K562 (cell line): ENCODE results near the gene DRICH1. TPM values are rescaled to one million over a fixed set of nuclear protein-coding genes. Genes with fewer than 3 reads are reported as not detected.

Experiments used
- ATAC-seq: fragments of 200-7000 bp; cut with Tn5 transposase; 3 replicates; pipeline ENCODE4 v1.9.1; 2020; ENCODE audit warnings: moderate library complexity
- BruUV-seq: library from RNA; stranded (reverse); fragments of 400-500 nt; replicated peaks from 2 replicates; lab custom pipeline; 2021; lab: Mats Ljungman, UMichigan
- CTCF ChIA-PET: fragments of 300-600 bp; formaldehyde crosslinking; extraction: SDS; loops from one replicate; lab custom pipeline; 2021; ENCODE audit warnings: low intra/inter-chr PET ratio; lab: Yijun Ruan, JAX
- POLR2A ChIA-PET: fragments of 300-600, 350-650 bp; sonication (Branson Sonifier 250); formaldehyde crosslinking; extraction: SDS; loops from one replicate; lab custom pipeline; 2021; ENCODE audit warnings: antibody characterized with exemption, inconsistent platforms; lab: Yijun Ruan, JAX
- DNase-seq, 4 experiments: peaks; one replicate each; pipeline versions ENCODE4 v3.0.0 to v3.0.0-alpha.2; 2011 to 2018; ENCODE audit warnings: low spot score in 3 of 4, mixed read lengths in 3 of 4; ENCODE audit errors: extremely low read depth in 1 of 4
- FAIRE-seq: peaks from 2 replicates; lab custom pipeline; 2011; peaks lifted over from hg19 to GRCh38; lab: Jason Lieb, UNC
- H2AFZ ChIP-seq: 2 replicates; pipeline ENCODE4 v1.6.0; 2011; ENCODE audit warnings: low read depth, low read length, control low read depth, inconsistent platforms
- H3K27ac ChIP-seq: fragments of 200-600 bp; 3 replicates; pipeline ENCODE4 v1.8.0; 2011; ENCODE audit warnings: low read depth, mild to moderate bottlenecking, control low read depth, inconsistent platforms, low read length, moderate library complexity, mixed read lengths; ENCODE audit errors: extremely low read depth
- H3K27me3 ChIP-seq, 2 experiments: fragments of 300-600 bp in 1 of 2; 2 replicates in 1 of 2; 3 replicates in 1 of 2; pipeline versions ENCODE4 v1.6.0 to v1.8.0; 2011; ENCODE audit warnings: inconsistent platforms in 2 of 2, low read length in 2 of 2, mild to moderate bottlenecking in 1 of 2, mixed read lengths in 1 of 2, moderate library complexity in 1 of 2; ENCODE audit not compliant: control insufficient read depth in 2 of 2, insufficient read depth in 2 of 2
- H3K36me3 ChIP-seq: fragments of 300-600 bp; 3 replicates; pipeline ENCODE4 v1.8.0; 2011; ENCODE audit warnings: mild to moderate bottlenecking, low read length, inconsistent platforms; ENCODE audit not compliant: control insufficient read depth, insufficient read depth
- H3K4me1 ChIP-seq, 2 experiments: fragments of 200-600 bp in 1 of 2; replicated peaks in 1 of 2; 2 replicates in 1 of 2; 3 replicates in 1 of 2; pipeline versions ENCODE4 v1.5.1 to v1.8.0; 2011; ENCODE audit warnings: inconsistent platforms in 2 of 2, low read length in 2 of 2, mild to moderate bottlenecking in 1 of 2, mixed read lengths in 1 of 2, moderate library complexity in 1 of 2; ENCODE audit not compliant: control insufficient read depth in 2 of 2, insufficient read depth in 2 of 2
- H3K4me2 ChIP-seq: 2 replicates; pipeline ENCODE4 v1.6.1; 2011; ENCODE audit warnings: low read length, control low read depth, inconsistent platforms, mixed read lengths; ENCODE audit not compliant: insufficient read depth
- H3K4me3 ChIP-seq: fragments of 200-600 bp; sonication (generic), shearing (Covaris generic); 2 replicates; pipeline ENCODE4 v1.5.1; 2016; ENCODE audit warnings: control low read depth, inconsistent platforms
- H3K79me2 ChIP-seq: fragments of 200-600 bp; 3 replicates; pipeline ENCODE4 v1.8.0; 2011; ENCODE audit warnings: low read length, inconsistent platforms; ENCODE audit not compliant: control insufficient read depth, insufficient read depth
- H3K9ac ChIP-seq, 2 experiments: 2 replicates each; pipeline versions ENCODE4 v1.6.0 to v1.6.1; 2011; ENCODE audit warnings: low read depth in 2 of 2, low read length in 2 of 2, control low read depth in 1 of 2, inconsistent platforms in 1 of 2, mild to moderate bottlenecking in 1 of 2, mixed read lengths in 1 of 2; ENCODE audit not compliant: insufficient read depth in 1 of 2
- H3K9me1 ChIP-seq: one replicate; pipeline ENCODE4 v1.6.0; 2011; ENCODE audit warnings: inconsistent platforms, mild to moderate bottlenecking, low read length, moderate library complexity; ENCODE audit not compliant: control insufficient read depth, insufficient read depth
- H3K9me3 ChIP-seq: replicated peaks from 2 replicates; pipeline ENCODE4 v1.5.1; 2011; ENCODE audit warnings: low read depth, low read length, inconsistent platforms; ENCODE audit not compliant: control insufficient read depth, insufficient read depth
- H4K20me1 ChIP-seq: replicated peaks from 2 replicates; pipeline ENCODE4 v1.6.1; 2011; ENCODE audit warnings: low read length, inconsistent platforms, mixed read lengths; ENCODE audit not compliant: control insufficient read depth, insufficient read depth
- ARID3B ChIP-seq: fragments of 250-450 bp; sonication (Bioruptor Pico); IDR thresholded peaks from 2 replicates; pipeline ENCODE4 v1.4.0; 2020; ENCODE audit warnings: borderline replicate concordance
- CHD2 ChIP-seq: IDR thresholded peaks from 2 replicates; pipeline ENCODE4 v1.6.1; 2011; ENCODE audit warnings: low read depth, low read length
- CTBP1 ChIP-seq: fragments of 450-650 bp; IDR thresholded peaks from 2 replicates; pipeline ENCODE4 v1.6.1; 2016; ENCODE audit warnings: borderline replicate concordance
- E2F5 ChIP-seq: sonication (generic); formaldehyde crosslinking; IDR thresholded peaks from 2 replicates; pipeline ENCODE4 v1.8.0; 2022; ENCODE audit warnings: mild to moderate bottlenecking, missing genetic modification reagents
- GATA2 ChIP-seq: sonication (generic); formaldehyde crosslinking; IDR thresholded peaks from 2 replicates; pipeline ENCODE4 v1.4.0; 2020; ENCODE audit warnings: mild to moderate bottlenecking, missing genetic modification reagents
- HDAC8 ChIP-seq: fragments of 450-650 bp; IDR thresholded peaks from 2 replicates; pipeline ENCODE4 v1.6.1; 2016; ENCODE audit warnings: mild to moderate bottlenecking, missing genetic modification characterization, moderate library complexity, missing compliant biosample characterization
- ILF3 ChIP-seq: fragments of 450-650 bp; IDR thresholded peaks from 2 replicates; pipeline ENCODE4 v1.6.1; 2018; ENCODE audit warnings: antibody characterized with exemption, mild to moderate bottlenecking, moderate library complexity, borderline replicate concordance
- JUND ChIP-seq, 2 experiments: IDR thresholded peaks; 2 replicates in 1 of 2; 3 replicates in 1 of 2; pipeline ENCODE4 v1.6.1; 2011; ENCODE audit warnings: borderline replicate concordance in 2 of 2, low read depth in 2 of 2, low read length in 2 of 2, improper control_type of control experiment in 1 of 2, missing biosample characterization in 1 of 2, missing genetic modification characterization in 1 of 2, missing genetic modification reagents in 1 of 2
- LEF1 ChIP-seq: fragments of 450-650 bp; IDR thresholded peaks from 2 replicates; pipeline ENCODE4 v1.6.1; 2016; ENCODE audit warnings: mild to moderate bottlenecking
- POLR3G ChIP-seq: IDR thresholded peaks from 2 replicates; pipeline ENCODE4 v1.6.1; 2011; ENCODE audit not compliant: insufficient read length, insufficient replicate concordance; ENCODE audit errors: extremely low read depth
- RFX7 ChIP-seq: fragments of 250-450 bp; sonication (Bioruptor Pico); IDR thresholded peaks from 2 replicates; pipeline ENCODE4 v1.5.1; 2021; ENCODE audit warnings: mild to moderate bottlenecking
- ZNF431 ChIP-seq: sonication (generic); formaldehyde crosslinking; IDR thresholded peaks from 2 replicates; pipeline ENCODE4 v1.8.0; 2022; ENCODE audit warnings: mild to moderate bottlenecking, missing genetic modification reagents
- ZNF57 ChIP-seq: fragments of 450-650 bp; formaldehyde crosslinking; IDR thresholded peaks from 2 replicates; pipeline ENCODE4 v1.4.0; 2020; ENCODE audit warnings: mild to moderate bottlenecking, moderate library complexity
- WGBS: fragments of 100-300 bp; shearing (Covaris generic); methylation state at CpG from one replicate; pipeline ENCODE4 v1.1.6; 2016; ENCODE audit warnings: low coverage, mixed read lengths; ENCODE audit not compliant: insufficient coverage; ENCODE audit errors: missing lambda C conversion rate; 5-methylcytosine and 5-hydroxymethylcytosine counted together
- in situ Hi-C: fragments of 300-500 bp; cut with MboI; formaldehyde crosslinking; loops from 4 replicates; pipeline ENCODE4 v1.15.0; 2018; ENCODE audit warnings: inconsistent platforms, mixed read lengths
- intact Hi-C: fragments of 100-400 bp; cut with micrococcal nuclease; formaldehyde crosslinking; loops from 2 replicates; pipeline ENCODE4 v1.14.2; 2022
- polyA plus RNA-seq, 8 experiments: library from polyadenylated mRNA; depleted of rRNA in 4 of 8; stranded (reverse) in 5 of 8; unstranded in 3 of 8; fragments of >200 nt; fragmentation: Nextera tagmentation in 2 of 8; fragmentation: Illumina TruSeq in 1 of 8; extraction: Ambion mirVana in 2 of 8; extraction: Trizol in 1 of 8; gene quantifications; 2 replicates each; pipeline versions ENCODE4 v1.2.1 to v1.2.3, GENCODE V29; 2011 to 2014; ENCODE audit warnings: inconsistent platforms in 1 of 8, missing spikeins in 1 of 8
- total RNA-seq, 7 experiments: library from RNA; depleted of rRNA in 6 of 7; stranded (reverse); fragments of >200 nt in 6 of 7; fragmentation: Illumina TruSeq in 2 of 7; extraction: Trizol in 2 of 7; gene quantifications; 2 replicates each; pipeline versions ENCODE4 v1.2.1 to v1.2.3, GENCODE V29; 2011 to 2021; ENCODE audit warnings: low replicate concordance in 1 of 7

DRICH1 gene
- total and polyA plus RNA-seq, 9 of the 15 experiments (the other 6 are each of a cell fraction or from before 2014, with no cell fraction given), result 0.07 to 0.36 (median 0.14) TPM; not detected in 2

GRCh38 chr22:23609983-23610781, 21.9 kb downstream of the DRICH1 start:
- Histone ChIP-seq H3K36me3 (no peaks in the 10 kb centered on the region), H3K27ac (no peak overlapping the region), H3K4me2 (no peak overlapping the region), H3K9ac (no peak overlapping the region), H3K4me3 (no peak overlapping the region), H2AFZ (no peak overlapping the region), H3K27me3 (no peaks in the 10 kb centered on the region), H3K79me2 (no peaks in the 10 kb centered on the region), H4K20me1 (no peaks in the 10 kb centered on the region), H3K9me3 (no peaks in the 10 kb centered on the region), H3K9me1 (no peaks in the 10 kb centered on the region), H3K4me1 (no peaks in the 10 kb centered on the region; a peak in 1 of 5 replicates)
- intact Hi-C loops, result no loop called here
- BruUV-seq, result no TSS peak
- ChIA-PET POLR2A (interaction anchor here (0.6 kb wide), 1 partner anchor 25 kb away, joined by 3 read pairs; no protein-coding TSS in a partner anchor), CTCF (no interaction called here)
- DNase-seq (no peak), ATAC-seq (no peak), FAIRE-seq (no peak)
- WGBS, result 14% methylated on average over 9 of the region's 12 CpGs
- in situ Hi-C loops, result no loop called here
- TF ChIP-seq ILF3 (no peak), RFX7 (CRISPR knock-in tag) (no peak), ZNF57 (CRISPR knock-in tag) (no peak), GATA2 (CRISPR knock-in tag) (no peak), ZNF431 (no peak)

GRCh38 chr22:23608583-23608982, 23.5 kb downstream of the DRICH1 start:
- CTCF ChIA-PET, result no interaction called here
- TF ChIP-seq POLR3G (no peak), LEF1 (no peak), ARID3B (no peak), CHD2 (no peak), CTBP1 (peak; percentile 53; the same call in 1 of the 2 replicates), E2F5 (no peak), JUND (IDR thresholded peaks at IDR 0.05; ENCODE audit: borderline replicate concordance, low read depth, low read length) (peak; percentile 75), JUND (tag; IDR thresholded peaks at IDR 0.05; ENCODE audit: borderline replicate concordance, low read depth, low read length) (peak; percentile 60; the same call in 1 of the 3 replicates), HDAC8 (tag) (no peak)

More at GRCh38 chr22:23608583-23608982, 23.5 kb downstream of the DRICH1 start:
- no peak overlapping the region for H3K4me3 ChIP-seq
- POLR2A ChIA-PET, result no interaction called here
- BruUV-seq, result no TSS peak
- H4K20me1 ChIP-seq, result no peaks in the 10 kb centered on the region
- WGBS, result 0% methylated on average over 4 of the region's 6 CpGs
- H3K27ac ChIP-seq, result no peak overlapping the region
- H3K9me1 ChIP-seq, result no peaks in the 10 kb centered on the region
- H3K4me2 ChIP-seq, result no peak overlapping the region
- in situ Hi-C loops, result no loop called here
- peak; percentile 17 to 45 (median 28) for DNase-seq
- no peaks in the 10 kb centered on the region for H3K79me2 ChIP-seq
- ATAC-seq, result peak; percentile 78
- intact Hi-C loops, result no loop called here
- peaks cover 0 to 9% of the 10 kb centered on the region in 2 experiments; a peak in 2 of 5 replicates for H3K27me3 ChIP-seq
- FAIRE-seq, result no peak
- H3K36me3 ChIP-seq, result no peaks in the 10 kb centered on the region
- H3K4me1 ChIP-seq, result no peaks in the 10 kb centered on the region; a peak in 1 of 5 replicates
- H3K9ac ChIP-seq, result no peak overlapping the region
- H2AFZ ChIP-seq, result no peak overlapping the region
- no peaks in the 10 kb centered on the region for H3K9me3 ChIP-seq
